GM21723 (cell line): ENCODE results near the gene C1QTNF1.

Source experiments
- ATAC-seq: cut with Tn5 transposase; IDR thresholded peaks from one replicate; pipeline ENCODE4 v1.9.1; 2021; ENCODE audit warnings: mild to moderate bottlenecking, moderate library complexity; ENCODE audit not compliant: unreplicated experiment

The C1QTNF1 gene

DNA sequence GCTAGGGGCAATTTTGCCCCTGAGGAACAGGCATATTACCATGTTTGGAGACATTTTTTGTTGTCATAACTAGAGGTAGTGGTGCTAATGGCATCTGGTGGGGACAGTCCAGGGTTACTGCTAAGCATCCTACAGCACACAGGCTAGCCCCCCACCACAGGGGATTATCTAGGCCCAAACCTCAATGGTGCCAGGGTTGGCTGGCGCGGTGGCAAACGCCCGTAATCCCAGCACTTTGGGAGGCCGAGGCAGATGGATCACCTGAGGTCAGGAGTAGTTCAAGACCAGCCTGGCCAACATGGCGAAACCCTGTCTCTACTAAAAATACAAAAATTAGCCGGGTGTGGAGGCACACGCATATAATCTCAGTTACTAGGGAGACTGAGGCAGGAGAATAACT is 15.2 kb downstream of the C1QTNF1 start:
- ATAC-seq = no peak

DNA sequence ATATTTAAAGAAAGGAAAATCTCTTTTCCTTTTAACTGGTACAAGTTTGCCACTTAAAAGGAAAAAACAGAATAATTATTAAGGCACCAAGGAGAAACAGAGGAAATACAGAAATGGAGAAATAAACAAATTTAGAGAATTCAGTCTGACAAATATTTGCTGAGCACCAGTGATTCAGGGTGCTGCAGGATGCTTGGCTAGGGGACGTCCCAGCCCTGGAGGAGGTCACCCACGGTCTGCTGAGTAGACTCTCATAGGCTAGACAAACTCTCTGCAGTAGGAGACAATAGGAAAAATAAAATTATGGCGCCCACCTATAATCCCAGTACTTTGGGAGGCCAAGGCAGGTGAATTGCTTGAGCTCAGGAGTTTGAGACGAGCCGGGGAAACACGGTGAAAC is 15.9 kb downstream of the C1QTNF1 start:
- no peak for ATAC-seq

DNA sequence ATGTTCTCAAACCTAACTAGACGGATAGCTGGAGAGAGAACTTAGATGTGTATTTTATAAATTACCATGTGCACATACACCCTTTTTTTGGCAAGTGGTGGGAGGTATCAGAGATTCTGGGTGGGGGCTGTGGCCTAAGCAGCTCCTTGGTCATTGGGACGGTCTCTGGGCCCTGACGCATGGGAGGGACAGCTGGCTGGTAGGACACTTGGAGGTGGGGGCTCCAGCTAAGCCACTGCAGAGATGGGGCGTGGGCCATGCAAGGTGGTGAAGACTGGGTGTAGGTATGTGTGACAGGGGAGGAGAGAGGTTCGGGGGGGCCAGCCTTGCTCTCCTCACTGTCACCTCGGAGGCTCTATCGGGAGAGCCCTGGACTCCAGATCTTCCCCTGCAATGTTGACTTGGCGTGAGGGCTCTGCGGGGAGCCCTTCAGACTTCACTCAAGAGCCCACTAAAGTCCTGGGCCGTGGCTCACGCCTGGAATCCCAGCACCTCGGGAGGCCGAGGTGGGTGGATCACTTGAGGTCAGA is 17.1 kb downstream of the C1QTNF1 start:
- ATAC-seq = no peak

DNA sequence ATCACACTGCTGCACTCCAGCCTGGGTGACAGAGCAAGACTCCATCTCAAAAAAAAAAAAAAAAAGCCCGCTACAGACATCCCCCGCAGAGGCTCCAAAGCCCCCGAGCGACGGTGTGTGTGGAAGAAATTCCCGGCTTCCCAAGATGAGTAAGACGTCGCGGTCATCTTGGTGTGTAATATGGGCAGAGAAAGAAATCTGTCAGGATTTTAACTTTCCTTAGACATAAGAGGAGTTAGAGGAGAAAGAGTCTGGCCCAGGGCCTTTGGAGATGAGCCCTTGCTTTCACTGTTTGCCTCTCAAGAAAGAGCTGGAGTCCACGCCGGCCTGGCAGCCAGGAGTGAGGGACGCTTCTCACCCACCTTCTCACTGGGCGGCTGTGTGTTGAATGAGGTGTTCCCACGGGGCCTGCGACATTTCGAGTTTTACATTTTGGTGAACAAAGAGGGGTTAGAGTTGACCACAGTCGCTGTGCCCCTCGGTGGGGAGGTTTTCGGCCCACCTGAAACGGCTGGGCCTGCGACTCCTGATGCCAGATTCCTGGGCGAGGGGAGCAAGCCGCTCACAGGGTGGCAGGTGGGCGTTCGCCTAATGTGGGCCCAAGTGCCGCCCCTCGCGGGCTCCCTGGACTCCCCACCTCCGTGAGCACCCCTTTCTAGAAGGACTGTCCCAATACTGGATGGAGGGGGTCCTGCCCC is 17.9 kb downstream of the C1QTNF1 start:
- ATAC-seq = no peak

DNA sequence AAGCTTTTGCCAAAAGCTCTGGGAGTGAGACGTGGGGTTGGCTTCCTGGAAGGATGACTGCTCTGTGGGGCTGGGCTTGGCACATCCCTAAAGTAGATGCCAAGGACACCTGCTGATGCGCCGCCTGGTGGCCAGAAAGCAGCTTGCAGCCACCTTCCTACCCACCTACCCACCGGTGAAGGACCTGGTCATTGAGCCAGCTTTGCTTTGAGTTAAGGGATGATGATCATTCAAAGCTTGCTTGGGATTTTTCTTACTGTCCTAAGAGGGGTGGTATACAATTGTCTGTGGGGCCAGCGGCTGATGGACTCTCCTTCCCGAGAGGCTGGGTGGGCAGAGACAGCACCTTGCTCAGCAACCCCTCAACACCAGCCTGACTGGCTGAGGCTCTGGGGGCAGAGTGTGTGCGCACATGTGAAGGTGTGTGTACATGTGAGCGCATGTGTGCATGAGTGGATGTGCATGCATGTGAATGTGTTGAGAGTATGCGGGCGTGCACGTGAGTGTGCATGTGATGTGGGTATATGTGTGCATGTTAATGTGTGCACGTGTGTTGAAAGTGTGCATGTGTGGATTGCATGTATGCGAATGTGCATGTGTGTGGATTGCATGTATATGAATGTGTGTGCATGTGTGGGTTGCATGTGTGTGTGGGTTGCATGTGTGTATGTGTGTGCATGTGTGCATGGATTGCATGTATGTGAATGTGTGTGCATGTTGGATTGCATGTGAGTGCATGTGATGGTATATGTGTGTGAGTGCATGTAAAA is 18.6 kb downstream of the C1QTNF1 start:
- ATAC-seq = no peak

DNA sequence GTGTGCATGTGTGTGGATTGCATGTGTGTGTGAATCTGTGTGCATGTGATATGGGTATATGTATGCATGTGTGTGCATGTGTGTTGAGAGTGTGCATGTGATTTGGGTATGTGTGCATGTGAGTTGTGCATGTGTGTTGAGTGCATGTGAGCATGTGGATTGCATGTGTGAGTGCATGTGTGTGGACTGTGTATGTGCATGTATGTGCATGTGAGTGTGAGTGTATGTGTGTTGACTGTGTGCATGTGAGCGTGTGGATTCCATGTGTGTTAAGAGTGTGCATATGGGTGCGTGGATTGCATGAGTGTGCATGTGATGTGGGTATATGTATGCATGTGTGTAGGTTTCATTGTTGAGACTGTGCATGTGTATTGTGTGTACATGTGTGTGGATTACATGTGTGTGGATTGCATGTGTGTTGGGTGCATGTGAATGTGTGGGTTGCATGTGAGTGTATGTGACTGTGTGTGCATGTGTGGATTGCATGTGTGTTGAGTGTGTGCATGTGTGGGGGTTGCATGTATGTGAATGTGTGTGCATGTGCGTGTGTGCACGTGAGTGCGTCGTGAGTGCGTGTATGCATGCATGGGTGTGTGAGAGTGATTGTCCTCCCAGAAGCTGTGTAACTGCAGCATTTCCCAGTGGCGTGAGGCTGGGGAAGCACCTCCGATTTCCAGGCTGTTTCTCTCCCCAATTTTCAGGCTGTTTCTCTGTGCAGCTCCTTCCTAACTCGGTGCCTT is 19.4 kb downstream of the C1QTNF1 start:
- ATAC-seq = no peak

DNA sequence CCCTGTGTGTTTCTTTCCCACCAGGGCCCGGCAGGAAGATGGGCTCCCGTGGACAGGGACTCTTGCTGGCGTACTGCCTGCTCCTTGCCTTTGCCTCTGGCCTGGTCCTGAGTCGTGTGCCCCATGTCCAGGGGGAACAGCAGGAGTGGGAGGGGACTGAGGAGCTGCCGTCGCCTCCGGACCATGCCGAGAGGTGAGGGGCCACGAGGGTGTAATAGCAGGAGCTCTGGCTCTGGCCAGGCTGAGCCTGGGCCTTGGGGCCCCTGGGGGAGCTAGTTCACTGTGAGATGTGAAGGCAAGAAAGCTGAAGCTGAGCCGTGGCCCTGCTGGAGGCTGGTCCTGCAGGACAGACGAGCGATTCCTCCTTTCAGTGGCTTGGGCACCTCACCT is 20.0 kb downstream of the C1QTNF1 start:
- ATAC-seq = no peak

DNA sequence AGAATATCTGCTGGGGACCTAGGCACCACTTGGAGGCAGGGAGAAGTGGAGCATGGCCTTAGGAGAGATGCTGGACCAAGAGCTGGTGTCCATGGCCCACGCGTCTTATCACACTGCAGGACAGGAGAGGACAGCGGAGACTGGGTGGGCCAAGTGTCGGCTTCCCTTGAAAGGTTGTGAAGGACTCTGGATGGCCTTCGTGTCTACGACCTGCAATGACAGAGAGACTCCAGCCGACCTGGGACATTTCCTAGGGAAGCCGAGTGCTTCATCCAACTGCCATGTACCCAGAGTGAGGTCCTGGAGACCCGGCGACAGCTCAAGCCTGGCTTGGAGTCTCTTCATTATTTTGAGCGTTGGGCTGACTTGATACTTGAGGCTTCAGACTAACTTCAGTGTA is 20.5 kb downstream of the C1QTNF1 start:
- no peak for ATAC-seq

DNA sequence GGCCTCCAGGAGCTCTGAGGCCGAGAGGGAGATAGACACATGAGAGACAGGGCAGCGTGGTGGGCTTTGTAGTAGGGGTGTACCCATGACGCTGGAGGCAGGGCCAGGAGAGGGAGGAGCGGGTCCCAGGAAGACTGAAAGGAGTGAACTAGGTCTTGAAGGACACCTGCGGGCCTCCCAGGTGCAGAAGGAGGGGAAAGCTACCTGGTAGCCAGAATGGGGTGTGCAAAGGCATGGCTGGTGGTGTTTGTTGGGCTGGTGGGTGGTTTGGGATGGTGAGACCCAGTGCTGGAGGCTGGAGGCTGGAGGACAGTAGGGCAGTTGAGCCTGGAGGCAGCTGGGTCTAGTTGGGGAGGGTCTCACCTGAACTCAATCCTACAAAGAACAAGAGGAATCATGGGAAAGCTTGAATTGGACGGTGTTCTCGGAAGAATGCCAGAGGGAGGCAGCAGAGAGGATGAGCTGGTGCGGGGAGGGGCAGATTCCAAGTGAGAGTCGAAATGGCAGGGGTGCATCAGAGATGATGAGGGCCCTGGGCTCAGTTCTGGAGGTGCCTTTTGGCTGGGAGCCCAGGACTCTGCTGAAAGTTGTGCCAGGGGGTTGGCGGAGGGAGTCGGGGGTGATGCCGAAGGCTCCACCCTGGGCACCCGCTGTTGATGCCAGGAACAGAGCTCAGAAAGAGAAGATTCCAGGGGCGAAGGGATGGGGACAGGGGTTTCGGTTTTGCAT is 21.2 kb downstream of the C1QTNF1 start:
- no peak for ATAC-seq

DNA sequence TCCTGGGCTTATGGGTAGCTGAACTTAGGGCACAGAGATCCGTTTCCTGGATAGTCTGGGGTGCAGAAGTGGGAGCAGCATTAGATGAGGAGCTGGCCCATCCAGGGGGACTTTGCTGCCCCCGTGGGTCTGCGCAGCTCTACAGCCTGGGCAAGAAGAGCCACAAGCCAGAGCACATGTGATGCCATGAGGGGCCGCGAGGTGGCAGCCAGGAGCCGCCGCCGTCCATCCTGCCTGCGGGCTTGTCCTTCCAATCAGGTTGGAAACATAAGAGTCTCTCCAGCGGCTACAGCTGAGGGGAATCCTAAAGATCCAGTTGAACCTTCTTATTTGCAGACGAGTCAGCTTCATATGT is 21.9 kb downstream of the C1QTNF1 start:
- no peak for ATAC-seq

DNA sequence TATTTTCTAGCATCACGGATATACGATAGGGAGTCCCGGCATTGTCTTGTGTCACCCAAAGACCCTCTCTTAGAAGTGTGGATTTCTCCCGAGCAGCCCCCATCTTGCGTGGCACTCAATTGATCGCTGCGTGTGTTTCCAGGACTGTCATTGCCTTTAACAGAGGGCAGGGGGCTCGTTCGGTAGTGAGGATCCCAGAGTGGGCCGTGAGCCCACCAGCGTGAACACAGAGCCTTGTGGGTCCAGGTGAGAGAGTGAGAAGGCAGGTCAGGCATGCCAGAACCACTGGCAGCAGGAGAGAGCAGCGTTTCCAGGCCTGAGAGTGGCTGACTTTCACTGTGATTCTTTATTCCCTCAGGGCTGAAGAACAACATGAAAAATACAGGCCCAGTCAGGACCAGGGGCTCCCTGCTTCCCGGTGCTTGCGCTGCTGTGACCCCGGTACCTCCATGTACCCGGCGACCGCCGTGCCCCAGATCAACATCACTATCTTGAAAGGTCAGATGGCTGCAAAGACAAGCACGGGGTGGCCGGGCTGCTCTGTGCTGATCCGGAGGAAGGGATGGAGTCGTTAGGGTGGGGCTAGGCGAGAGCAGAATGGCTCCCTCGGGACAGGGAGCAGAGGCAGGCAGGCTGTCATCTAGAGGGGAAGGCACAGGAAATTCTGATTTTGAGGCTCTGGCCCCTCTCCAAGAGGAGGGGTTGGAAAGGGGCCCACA is 22.4 kb downstream of the C1QTNF1 start:
- no peak for ATAC-seq

DNA sequence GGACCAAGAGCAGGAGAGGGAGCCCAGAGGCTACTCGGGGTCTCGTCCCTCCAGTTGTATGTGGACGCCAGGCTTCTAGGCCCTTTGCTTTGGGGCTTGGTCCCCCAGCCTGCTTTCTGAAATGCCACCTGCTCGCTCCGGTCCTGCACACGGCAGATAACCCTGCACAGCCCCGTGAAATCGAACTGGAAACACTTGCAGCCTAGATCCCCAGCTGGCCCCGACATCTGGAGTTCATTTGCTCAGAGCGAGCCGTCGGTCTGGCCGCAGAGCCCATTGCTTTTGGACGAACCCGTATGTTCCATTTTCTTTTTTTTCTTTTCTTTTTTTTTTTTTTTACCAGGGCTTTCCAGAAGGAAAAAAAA is 22.9 kb downstream of the C1QTNF1 start:
- ATAC-seq = no peak

DNA sequence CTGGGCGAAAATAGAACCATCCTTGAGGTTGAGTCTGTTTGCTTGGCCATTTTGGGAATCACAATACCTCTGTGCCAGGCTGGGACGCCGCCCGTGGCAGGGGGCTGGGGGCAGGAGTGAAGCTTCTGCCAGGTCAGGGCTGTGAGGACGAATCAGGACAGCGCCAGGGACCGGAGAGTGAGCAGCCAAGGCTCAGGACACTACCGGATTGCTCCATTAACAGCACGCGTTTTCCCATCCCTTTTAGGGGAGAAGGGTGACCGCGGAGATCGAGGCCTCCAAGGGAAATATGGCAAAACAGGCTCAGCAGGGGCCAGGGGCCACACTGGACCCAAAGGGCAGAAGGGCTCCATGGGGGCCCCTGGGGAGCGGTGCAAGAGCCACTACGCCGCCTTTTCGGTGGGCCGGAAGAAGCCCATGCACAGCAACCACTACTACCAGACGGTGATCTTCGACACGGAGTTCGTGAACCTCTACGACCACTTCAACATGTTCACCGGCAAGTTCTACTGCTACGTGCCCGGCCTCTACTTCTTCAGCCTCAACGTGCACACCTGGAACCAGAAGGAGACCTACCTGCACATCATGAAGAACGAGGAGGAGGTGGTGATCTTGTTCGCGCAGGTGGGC is 23.4 kb downstream of the C1QTNF1 start:
- ATAC-seq = no peak

DNA sequence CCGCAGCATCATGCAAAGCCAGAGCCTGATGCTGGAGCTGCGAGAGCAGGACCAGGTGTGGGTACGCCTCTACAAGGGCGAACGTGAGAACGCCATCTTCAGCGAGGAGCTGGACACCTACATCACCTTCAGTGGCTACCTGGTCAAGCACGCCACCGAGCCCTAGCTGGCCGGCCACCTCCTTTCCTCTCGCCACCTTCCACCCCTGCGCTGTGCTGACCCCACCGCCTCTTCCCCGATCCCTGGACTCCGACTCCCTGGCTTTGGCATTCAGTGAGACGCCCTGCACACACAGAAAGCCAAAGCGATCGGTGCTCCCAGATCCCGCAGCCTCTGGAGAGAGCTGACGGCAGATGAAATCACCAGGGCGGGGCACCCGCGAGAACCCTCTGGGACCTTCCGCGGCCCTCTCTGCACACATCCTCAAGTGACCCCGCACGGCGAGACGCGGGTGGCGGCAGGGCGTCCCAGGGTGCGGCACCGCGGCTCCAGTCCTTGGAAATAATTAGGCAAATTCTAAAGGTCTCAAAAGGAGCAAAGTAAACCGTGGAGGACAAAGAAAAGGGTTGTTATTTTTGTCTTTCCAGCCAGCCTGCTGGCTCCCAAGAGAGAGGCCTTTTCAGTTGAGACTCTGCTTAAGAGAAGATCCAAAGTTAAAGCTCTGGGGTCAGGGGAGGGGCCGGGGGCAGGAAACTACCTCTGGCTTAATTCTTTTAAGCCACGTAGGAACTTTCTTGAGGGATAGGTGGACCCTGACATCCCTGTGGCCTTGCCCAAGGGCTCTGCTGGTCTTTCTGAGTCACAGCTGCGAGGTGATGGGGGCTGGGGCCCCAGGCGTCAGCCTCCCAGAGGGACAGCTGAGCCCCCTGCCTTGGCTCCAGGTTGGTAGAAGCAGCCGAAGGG is 24.2 kb downstream of the C1QTNF1 start:
- ATAC-seq = no peak

DNA sequence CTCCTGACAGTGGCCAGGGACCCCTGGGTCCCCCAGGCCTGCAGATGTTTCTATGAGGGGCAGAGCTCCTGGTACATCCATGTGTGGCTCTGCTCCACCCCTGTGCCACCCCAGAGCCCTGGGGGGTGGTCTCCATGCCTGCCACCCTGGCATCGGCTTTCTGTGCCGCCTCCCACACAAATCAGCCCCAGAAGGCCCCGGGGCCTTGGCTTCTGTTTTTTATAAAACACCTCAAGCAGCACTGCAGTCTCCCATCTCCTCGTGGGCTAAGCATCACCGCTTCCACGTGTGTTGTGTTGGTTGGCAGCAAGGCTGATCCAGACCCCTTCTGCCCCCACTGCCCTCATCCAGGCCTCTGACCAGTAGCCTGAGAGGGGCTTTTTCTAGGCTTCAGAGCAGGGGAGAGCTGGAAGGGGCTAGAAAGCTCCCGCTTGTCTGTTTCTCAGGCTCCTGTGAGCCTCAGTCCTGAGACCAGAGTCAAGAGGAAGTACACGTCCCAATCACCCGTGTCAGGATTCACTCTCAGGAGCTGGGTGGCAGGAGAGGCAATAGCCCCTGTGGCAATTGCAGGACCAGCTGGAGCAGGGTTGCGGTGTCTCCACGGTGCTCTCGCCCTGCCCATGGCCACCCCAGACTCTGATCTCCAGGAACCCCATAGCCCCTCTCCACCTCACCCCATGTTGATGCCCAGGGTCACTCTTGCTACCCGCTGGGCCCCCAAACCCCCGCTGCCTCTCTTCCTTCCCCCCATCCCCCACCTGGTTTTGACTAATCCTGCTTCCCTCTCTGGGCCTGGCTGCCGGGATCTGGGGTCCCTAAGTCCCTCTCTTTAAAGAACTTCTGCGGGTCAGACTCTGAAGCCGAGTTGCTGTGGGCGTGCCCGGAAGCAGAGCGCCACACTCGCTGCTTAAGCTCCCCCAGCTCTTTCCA is 25.1 kb downstream of the C1QTNF1 start:
- no peak for ATAC-seq

DNA sequence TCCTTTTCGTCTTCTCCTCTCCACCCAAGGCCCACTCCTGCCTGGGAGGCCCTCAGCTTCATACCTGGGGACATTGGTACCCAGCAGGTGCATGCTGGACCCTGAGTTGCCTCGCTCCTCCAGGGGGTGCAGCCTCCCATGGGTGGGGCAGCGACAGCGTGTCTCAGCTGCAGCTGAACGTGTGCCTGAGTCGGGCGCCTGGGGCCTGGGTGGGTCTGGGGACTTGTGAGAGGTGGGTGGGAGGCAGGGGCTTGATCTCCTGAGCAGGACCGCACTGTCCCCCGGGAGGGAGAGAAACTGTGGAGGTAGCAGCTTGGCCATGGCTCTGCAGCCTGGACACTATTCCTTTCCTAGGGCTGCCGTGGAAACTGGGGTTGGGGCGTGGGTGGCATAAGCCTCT is 25.9 kb downstream of the C1QTNF1 start:
- no peak for ATAC-seq

DNA sequence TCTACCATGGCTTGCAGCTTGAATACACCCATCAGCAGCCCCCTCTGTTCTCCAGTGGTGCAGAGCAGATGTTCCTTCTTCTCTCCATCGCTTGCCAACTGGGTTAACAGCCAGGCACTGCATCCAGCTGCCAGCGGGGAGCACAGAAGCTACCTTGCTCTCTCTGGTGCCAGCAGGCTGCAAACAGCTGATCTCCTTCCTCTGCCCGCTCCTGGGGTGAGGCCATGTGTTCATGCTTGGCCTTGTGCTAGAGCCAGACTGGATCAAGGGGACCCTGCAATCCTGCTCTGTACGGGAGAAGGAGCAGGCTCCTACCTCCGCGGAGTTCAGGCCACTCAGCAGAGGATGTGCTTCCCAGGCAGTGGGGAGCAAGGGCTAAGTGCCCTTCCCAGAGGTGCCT is 26.6 kb downstream of the C1QTNF1 start:
- ATAC-seq = no peak

DNA sequence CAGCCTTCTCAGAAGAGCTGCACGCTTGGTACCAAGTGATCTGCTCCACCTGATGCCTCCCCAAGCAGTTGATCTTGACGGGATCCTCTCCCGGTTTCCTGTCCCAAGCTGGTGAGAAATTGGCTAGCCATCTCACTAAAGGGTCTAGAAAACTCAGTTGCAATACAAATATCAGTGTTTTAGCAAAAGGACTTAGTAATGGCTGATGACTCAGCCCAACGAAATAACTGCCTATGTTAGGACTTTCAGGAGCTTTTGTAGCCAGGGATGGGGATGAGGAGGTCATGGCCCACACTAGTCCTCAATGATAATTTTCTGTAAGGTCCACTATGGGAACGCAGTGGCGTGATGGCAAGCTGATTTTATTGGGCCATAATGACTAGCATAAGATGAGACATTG is 27.3 kb downstream of the C1QTNF1 start:
- ATAC-seq = no peak
